Measurements from ENCODE around the gene HDGFL2.

HDGFL2 gene

DNA sequence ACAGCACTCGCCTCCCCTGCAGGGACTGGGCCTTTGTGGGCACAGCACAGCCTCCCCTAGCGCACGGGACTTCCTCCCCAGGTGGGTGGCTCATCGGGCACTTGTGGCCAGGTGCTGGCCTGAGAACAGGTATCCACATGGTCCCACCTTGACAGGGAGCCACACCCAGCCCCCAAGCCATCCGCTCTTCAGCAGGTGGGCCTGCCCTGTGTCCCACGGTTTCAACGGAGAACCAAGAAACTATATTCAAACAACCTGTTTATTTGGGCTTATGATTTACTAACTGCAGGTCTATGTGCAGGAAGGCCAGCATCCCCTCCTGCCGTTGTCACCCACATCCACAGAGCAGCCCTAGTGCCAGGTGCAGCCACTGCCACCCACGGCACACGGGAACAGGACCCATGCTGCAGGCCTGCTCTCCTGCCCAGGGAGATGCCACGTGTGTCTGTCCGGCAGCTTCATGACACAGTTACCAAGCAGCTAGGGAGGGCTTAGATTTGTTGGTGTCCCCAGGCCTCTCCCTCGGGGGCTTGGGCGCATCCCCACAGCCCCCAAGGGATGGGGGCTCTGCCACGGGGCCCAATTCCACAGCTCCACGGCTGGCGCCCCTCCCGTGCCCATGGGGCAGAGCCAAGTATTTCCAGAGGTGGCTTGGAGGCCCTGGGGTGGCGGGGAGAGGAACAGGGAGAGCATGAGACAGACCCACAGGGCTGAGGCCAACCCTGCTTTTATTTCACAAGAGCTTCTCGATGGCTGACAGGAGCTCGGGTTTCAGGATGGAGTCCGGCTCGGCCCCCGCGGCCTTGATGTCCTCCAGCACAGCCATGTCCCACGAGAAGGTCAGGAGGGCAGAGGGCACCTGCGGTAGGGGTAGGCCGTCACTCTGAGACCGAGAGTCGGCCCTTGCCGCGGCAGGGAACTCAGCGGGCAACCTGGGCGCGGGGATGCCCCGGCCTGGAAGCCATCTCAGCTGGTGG is 27.0 kb upstream of the HDGFL2 start:
- no peak overlapping the region for H3K4me3 ChIP-seq (ENCODE audit: control insufficient read depth, low read depth, low read length)
- TF ChIP-seq, protein P1, sequence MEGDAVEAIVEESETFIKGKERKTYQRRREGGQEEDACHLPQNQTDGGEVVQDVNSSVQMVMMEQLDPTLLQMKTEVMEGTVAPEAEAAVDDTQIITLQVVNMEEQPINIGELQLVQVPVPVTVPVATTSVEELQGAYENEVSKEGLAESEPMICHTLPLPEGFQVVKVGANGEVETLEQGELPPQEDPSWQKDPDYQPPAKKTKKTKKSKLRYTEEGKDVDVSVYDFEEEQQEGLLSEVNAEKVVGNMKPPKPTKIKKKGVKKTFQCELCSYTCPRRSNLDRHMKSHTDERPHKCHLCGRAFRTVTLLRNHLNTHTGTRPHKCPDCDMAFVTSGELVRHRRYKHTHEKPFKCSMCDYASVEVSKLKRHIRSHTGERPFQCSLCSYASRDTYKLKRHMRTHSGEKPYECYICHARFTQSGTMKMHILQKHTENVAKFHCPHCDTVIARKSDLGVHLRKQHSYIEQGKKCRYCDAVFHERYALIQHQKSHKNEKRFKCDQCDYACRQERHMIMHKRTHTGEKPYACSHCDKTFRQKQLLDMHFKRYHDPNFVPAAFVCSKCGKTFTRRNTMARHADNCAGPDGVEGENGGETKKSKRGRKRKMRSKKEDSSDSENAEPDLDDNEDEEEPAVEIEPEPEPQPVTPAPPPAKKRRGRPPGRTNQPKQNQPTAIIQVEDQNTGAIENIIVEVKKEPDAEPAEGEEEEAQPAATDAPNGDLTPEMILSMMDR (conservative IDR thresholded peaks at IDR 0.05; ENCODE audit: control insufficient read depth, insufficient read depth, low read depth, low read length) = no peak

GRCh38 chr19:4445963-4446703 is 26.0 kb upstream of the HDGFL2 start:
- DNase-seq (ENCODE audit: low read depth) = no peak
- H3K4me3 ChIP-seq (ENCODE audit: control insufficient read depth, low read depth, low read length) = no peak overlapping the region
- TF ChIP-seq, protein P1 (conservative IDR thresholded peaks at IDR 0.05; ENCODE audit: control insufficient read depth, insufficient read depth, low read depth, low read length) = no peak

More for the DNA sequence above, 27.0 kb upstream of the HDGFL2 start:
- peak; percentile 43 for DNase-seq (ENCODE audit: low read depth)

- H3K4me3 ChIP-seq (ENCODE audit: control insufficient read depth, low read depth, low read length) = no peak overlapping the region
- TF ChIP-seq, protein P1 (conservative IDR thresholded peaks at IDR 0.05; ENCODE audit: control insufficient read depth, insufficient read depth, low read depth, low read length) = no peak
- DNase-seq (ENCODE audit: low read depth) = no peak
Observed at GRCh38 chr19:4446704-4447200, 25.3 kb upstream of the HDGFL2 start.

DNA sequence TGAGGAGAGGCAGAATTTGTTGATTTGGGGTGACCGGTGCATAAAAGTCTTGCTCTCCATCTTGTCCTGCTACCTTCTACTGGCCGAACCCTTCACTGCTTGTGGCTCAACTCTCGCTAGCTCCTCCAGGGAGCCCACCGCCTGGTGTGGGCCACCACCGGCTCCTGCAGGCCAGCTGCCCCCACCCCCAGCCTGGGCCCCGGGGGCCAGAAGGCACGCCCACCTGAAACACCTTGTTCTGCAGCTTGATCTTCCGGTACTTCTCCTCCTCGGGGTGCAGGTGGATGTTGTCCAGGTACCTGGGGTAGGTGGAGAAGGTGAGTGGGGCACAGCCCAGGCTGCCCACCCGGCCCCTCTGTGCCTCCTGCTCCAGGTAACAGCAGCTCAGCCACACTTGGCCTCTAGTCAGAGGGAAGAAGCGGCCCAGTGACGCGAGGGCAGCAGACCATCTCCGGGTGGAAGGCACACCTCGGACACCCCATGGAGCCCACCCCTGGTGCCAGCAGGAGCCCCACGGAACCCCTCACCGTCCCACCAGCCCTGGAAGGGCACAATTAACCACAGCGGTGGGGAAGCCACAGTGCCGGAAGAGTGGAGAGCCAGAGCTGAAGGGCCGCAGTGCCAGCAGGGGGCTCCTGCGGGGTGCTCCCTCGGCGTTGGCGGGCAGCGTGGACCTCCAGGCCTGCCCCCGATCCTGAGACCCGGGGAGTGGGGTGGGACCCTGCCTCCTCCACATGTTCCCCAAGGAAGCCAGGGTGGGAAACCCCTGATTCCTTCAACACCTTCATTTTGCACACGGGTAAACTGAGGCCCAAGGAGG is 24.6 kb upstream of the HDGFL2 start:
- TF ChIP-seq, protein P1 (conservative IDR thresholded peaks at IDR 0.05; ENCODE audit: control insufficient read depth, insufficient read depth, low read depth, low read length) = no peak
- no peak for DNase-seq (ENCODE audit: low read depth)
- no peak overlapping the region for H3K4me3 ChIP-seq (ENCODE audit: control insufficient read depth, low read depth, low read length)

DNA sequence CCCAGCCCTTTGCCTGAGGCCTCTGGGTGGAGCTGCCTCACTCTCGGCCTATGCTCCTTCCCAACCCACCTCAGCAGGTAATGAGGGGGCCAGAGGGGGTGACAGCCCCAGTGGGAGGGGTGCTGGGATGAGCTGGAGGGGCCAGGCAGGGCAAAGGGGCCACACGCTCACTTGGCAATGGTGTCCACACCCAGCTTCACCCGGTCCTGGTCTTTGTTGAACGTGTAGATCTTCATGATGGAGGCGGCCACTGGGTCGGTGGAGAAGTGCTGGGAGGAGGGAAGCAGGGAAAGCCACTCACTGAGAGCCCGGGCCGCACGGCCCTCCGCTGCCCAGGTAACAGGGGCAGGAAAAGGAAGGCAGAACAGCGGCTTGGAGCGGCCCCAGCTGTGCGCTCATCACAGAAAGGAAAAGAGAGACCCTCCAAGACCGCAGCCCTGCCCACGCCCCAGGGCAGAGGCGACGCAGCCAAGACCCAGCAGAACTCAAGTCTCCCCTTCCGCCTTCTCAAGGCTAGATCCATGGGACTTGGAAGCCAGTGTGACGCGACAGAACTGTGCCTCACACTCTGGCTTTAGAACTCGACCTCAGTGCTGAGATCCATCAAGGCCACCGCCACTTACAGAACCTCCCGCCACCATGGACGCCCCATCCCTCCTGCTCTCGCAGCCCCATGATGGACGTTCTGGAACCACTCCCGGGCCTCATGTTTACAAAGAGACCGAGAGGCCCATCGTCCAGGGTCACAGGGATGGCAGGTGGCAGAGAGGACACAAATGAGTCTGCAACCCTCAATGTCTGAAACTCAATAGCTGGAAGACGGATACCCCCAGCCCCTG is 23.7 kb upstream of the HDGFL2 start:
- no peak for DNase-seq (ENCODE audit: low read depth)
- TF ChIP-seq, protein P1 (conservative IDR thresholded peaks at IDR 0.05; ENCODE audit: control insufficient read depth, insufficient read depth, low read depth, low read length) = no peak
- H3K4me3 ChIP-seq (ENCODE audit: control insufficient read depth, low read depth, low read length) = no peak overlapping the region

Data from fibroblast of mammary gland (primary cell).